A673 (cell line): Measurements from ENCODE around the gene SLC39A2. TPM values are rescaled to one million over a fixed set of nuclear protein-coding genes. Genes with fewer than 3 reads are reported as not detected.

Experiments
- BruUV-seq: library from RNA; stranded (reverse); fragments of 400-500 nt; replicated peaks from 2 replicates; lab custom pipeline; 2021; lab: Mats Ljungman, UMichigan
- CTCF ChIA-PET: fragments of 300-600 bp; sonication (Branson Sonifier 250); formaldehyde crosslinking; loops from one replicate; lab custom pipeline; 2022; ENCODE audit warnings: antibody characterized with exemption; lab: Charles Lee
- POLR2A ChIA-PET: fragments of 300-600 bp; sonication (Branson Sonifier 250); formaldehyde crosslinking; loops from one replicate; lab custom pipeline; 2022; ENCODE audit warnings: antibody characterized with exemption; ENCODE audit not compliant: low non-redundant PET; lab: Charles Lee
- DNase-seq: peaks from one replicate; pipeline ENCODE4 v3.0.0-alpha.2; 2015; ENCODE audit warnings: low spot score
- H3K27ac ChIP-seq: fragments of 200-600 bp; sonication (generic); 2 replicates; pipeline ENCODE4 v1.5.1; 2016; ENCODE audit warnings: mixed run types, low read depth, mild to moderate bottlenecking, mixed read lengths, antibody characterized with exemption, low read length; ENCODE audit not compliant: poor library complexity, severe bottlenecking
- H3K27me3 ChIP-seq: fragments of 200-600 bp; sonication (generic); replicated peaks from 2 replicates; pipeline ENCODE4 v1.6.1; 2017; ENCODE audit warnings: mixed run types, low read depth, mild to moderate bottlenecking, mixed read lengths, antibody characterized with exemption, low read length; ENCODE audit not compliant: insufficient read depth, poor library complexity
- H3K36me3 ChIP-seq: fragments of 200-600 bp; sonication (generic); 2 replicates; pipeline ENCODE4 v1.6.1; 2016; ENCODE audit warnings: mixed run types, mild to moderate bottlenecking, mixed read lengths, antibody characterized with exemption, low read length; ENCODE audit not compliant: insufficient read depth, poor library complexity, severe bottlenecking
- H3K4me1 ChIP-seq: fragments of 200-600 bp; sonication (generic); 2 replicates; pipeline ENCODE4 v1.6.1; 2017; ENCODE audit warnings: mixed run types, mild to moderate bottlenecking, mixed read lengths, antibody characterized with exemption, low read length; ENCODE audit not compliant: insufficient read depth, poor library complexity, severe bottlenecking
- H3K4me3 ChIP-seq: fragments of 200-600 bp; sonication (generic); 2 replicates; pipeline ENCODE4 v1.5.1; 2016; ENCODE audit warnings: low read depth, mixed run types, mild to moderate bottlenecking, mixed read lengths, low read length; ENCODE audit not compliant: poor library complexity, severe bottlenecking
- H3K9me3 ChIP-seq: fragments of 200-600 bp; sonication (generic); 2 replicates; pipeline ENCODE4 v1.6.1; 2016; ENCODE audit warnings: mixed run types, low read depth, mild to moderate bottlenecking, mixed read lengths, antibody characterized with exemption, low read length; ENCODE audit not compliant: poor library complexity, severe bottlenecking
- EZH2 ChIP-seq: fragments of 200-600 bp; sonication (generic); IDR thresholded peaks from 2 replicates; pipeline ENCODE4 v1.6.1; 2017; ENCODE audit warnings: borderline replicate concordance, low read depth, mild to moderate bottlenecking, mixed read lengths, antibody characterized with exemption, low read length; ENCODE audit not compliant: poor library complexity, severe bottlenecking
- intact Hi-C: fragments of 100-400 bp; cut with micrococcal nuclease; formaldehyde crosslinking; loops from one replicate; pipeline ENCODE4 v1.10.0; 2022; ENCODE audit not compliant: unreplicated experiment
- total RNA-seq: library from RNA; stranded (reverse); gene quantifications from 2 replicates; pipeline ENCODE4 v1.2.3, GENCODE V29; 2021
- TF ChIP-seq, protein P1 (sequence below): fragments of 300-800, 200-600 bp; sonication (generic); conservative IDR thresholded peaks from 2 replicates; pipeline ENCODE4 v1.5.1; 2017; ENCODE audit warnings: low read depth, mild to moderate bottlenecking, antibody characterized with exemption, low read length, moderate library complexity, mixed read lengths

The SLC39A2 gene
- total RNA-seq, 1 experiment from 2014 or later: not detected

DNA sequence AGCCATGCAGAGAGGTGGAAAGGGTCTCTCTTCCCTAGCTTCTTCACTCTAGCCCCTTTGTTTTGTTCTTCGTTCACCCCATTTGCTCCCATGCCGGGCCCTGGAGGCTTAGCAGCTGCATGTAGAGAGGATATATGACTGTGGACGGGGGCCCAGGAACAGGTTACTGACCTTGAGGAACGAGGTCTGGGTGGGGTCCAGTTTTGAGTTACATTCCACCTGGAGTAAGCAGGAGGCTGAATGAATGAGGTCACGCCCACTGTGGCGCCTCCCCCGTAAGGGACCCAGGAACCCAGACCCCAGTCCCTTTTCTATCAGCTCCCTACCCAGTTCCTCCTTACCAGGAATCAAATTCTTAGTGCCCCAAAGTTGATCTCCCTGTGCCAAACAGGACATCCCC, 19.2 kb downstream of the SLC39A2 start:
- POLR2A ChIA-PET: no interaction called here
- Histone ChIP-seq H3K4me3 (no peak overlapping the region), H3K9me3 (no peaks in the 10 kb centered on the region), H3K27ac (no peak overlapping the region), H3K4me1 (no peaks in the 10 kb centered on the region), H3K27me3 (no peaks in the 10 kb centered on the region), H3K36me3 (no peaks in the 10 kb centered on the region)
- CTCF ChIA-PET: no interaction called here
- no peak for DNase-seq
- no peak for TF ChIP-seq EZH2
- TF ChIP-seq, protein P1, sequence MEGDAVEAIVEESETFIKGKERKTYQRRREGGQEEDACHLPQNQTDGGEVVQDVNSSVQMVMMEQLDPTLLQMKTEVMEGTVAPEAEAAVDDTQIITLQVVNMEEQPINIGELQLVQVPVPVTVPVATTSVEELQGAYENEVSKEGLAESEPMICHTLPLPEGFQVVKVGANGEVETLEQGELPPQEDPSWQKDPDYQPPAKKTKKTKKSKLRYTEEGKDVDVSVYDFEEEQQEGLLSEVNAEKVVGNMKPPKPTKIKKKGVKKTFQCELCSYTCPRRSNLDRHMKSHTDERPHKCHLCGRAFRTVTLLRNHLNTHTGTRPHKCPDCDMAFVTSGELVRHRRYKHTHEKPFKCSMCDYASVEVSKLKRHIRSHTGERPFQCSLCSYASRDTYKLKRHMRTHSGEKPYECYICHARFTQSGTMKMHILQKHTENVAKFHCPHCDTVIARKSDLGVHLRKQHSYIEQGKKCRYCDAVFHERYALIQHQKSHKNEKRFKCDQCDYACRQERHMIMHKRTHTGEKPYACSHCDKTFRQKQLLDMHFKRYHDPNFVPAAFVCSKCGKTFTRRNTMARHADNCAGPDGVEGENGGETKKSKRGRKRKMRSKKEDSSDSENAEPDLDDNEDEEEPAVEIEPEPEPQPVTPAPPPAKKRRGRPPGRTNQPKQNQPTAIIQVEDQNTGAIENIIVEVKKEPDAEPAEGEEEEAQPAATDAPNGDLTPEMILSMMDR: no peak
- intact Hi-C loops: loop anchor here (10.0 kb wide), 1 partner anchor 177 kb away; no protein-coding TSS in a partner anchor
- no TSS peak for BruUV-seq

DNA sequence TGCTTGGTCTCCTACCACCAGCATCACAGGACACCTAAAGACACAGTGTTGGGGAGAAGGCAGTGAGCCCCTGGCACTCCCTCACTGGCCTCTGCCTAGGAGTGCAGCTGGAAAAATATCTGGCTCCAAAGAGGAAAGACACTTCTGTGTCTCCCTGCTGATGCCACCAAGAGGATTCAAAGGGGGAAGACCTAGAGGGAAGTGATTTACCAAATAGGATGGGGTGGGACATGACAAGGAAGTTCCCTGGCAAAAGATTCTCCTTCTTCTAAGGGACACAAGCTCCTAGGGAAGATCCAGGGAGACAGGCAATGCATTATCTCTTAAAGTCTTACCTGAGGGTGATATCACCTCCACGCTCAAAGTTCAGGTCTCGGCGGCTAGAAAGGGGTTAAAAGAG, 19.7 kb downstream of the SLC39A2 start:
- H3K27me3 ChIP-seq: no peaks in the 10 kb centered on the region
- intact Hi-C loops: loop anchor here (10.0 kb wide), 1 partner anchor 176 kb away; no protein-coding TSS in a partner anchor
- DNase-seq: no peak
- H3K9me3 ChIP-seq: no peaks in the 10 kb centered on the region
- no peaks in the 10 kb centered on the region for H3K4me1 ChIP-seq
- ChIA-PET POLR2A (no interaction called here), CTCF (no interaction called here)
- H3K4me3 ChIP-seq: no peak overlapping the region
- no peaks in the 10 kb centered on the region for H3K36me3 ChIP-seq
- no TSS peak for BruUV-seq
- no peak overlapping the region for H3K27ac ChIP-seq
- TF ChIP-seq EZH2: no peak
- TF ChIP-seq, protein P1: no peak

DNA sequence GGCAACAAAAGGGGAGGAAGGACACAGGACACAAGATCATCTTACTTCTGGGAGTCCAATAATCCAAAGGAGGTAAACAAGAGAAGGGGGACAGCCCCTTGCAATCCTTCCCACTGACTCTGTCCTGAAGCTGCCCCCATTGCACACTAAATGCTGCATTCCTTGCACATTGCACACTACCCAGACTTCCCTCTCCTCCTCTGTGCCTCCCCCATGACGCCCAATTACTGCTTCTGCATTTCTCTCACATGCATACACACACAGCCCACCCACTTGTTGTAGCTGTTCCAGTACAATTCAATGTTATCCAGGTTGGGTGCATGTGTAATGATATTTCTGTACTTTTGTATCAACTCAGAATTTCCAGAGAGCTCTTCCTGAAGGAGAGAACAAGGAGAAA, 20.3 kb downstream of the SLC39A2 start:
- Histone ChIP-seq H3K27me3 (no peaks in the 10 kb centered on the region), H3K27ac (no peak overlapping the region), H3K36me3 (no peaks in the 10 kb centered on the region), H3K9me3 (no peaks in the 10 kb centered on the region), H3K4me3 (no peak overlapping the region), H3K4me1 (peaks cover 5% of the 10 kb centered on the region)
- BruUV-seq: no TSS peak
- POLR2A ChIA-PET: no interaction called here
- intact Hi-C loops: loop anchor here (10.0 kb wide), 1 partner anchor 175 kb away; no protein-coding TSS in a partner anchor
- TF ChIP-seq EZH2: no peak
- TF ChIP-seq, protein P1: no peak
- CTCF ChIA-PET: no interaction called here
- no peak for DNase-seq
